ENCODE results near the gene SNRPN.

Gene SNRPN

GRCh38 chr15:24954783-24955530 is at the start of gene SNRPN, which contains the start of gene SNURF:
SNRPN (plus strand) TSS chr15:24954987; CDS start chr15:24974454, 19,467 bp downstream.
SNURF (plus strand) TSS chr15:24954987; CDS start chr15:24955049, 62 bp downstream.
- ChIA-PET POLR2A (no interaction called here), CTCF (no interaction called here)
- TF ChIP-seq SCRT2 (tag by site-specific recombination; IDR thresholded peaks at IDR 0.05) (no peak), ZNF701 (tag by site-specific recombination; IDR thresholded peaks at IDR 0.05) (no peak), ZNF548 (tag by site-specific recombination; IDR thresholded peaks at IDR 0.05) (no peak), PRDM4 (tag by site-specific recombination; IDR thresholded peaks at IDR 0.05) (no peak), ZNF544 (tag by site-specific recombination; IDR thresholded peaks at IDR 0.05) (no peak), ZNF148 (tag by site-specific recombination; IDR thresholded peaks at IDR 0.05; ENCODE audit: borderline replicate concordance) (no peak), ZBTB10 (tag by site-specific recombination; IDR thresholded peaks at IDR 0.05) (no peak)
- H3K9me3 ChIP-seq (ENCODE audit: control insufficient read depth, insufficient read depth, low read depth, low read length) = no peaks in the 10 kb centered on the region
- H3K4me1 ChIP-seq (ENCODE audit: control insufficient read depth, insufficient read depth, low read length) = no peaks in the 10 kb centered on the region
- no peaks in the 10 kb centered on the region for H3K36me3 ChIP-seq (ENCODE audit: control insufficient read depth in 2 of 2, insufficient read depth in 1 of 2, low read length in 2 of 2)
- H3K27ac ChIP-seq (ENCODE audit: extremely low read depth, low read depth, low read length) = no peak within 1 kb of the TSS
- H3K4me3 ChIP-seq (ENCODE audit: low read depth, low read length) = no peak within 1 kb of the TSS

GRCh38 chr15:24916305-24917009 is 38.3 kb upstream of the SNRPN start:
- no peaks in the 10 kb centered on the region for H3K9me3 ChIP-seq (ENCODE audit: control insufficient read depth, insufficient read depth, low read depth, low read length)
- H3K4me1 ChIP-seq (ENCODE audit: control insufficient read depth, insufficient read depth, low read length) = no peaks in the 10 kb centered on the region
- ChIA-PET CTCF (no interaction called here), POLR2A (no interaction called here)
- H3K36me3 ChIP-seq (ENCODE audit: control insufficient read depth in 2 of 2, insufficient read depth in 1 of 2, low read length in 2 of 2) = no peaks in the 10 kb centered on the region
- H3K4me3 ChIP-seq (ENCODE audit: low read depth, low read length) = no peak overlapping the region
- no peak overlapping the region for H3K27ac ChIP-seq (ENCODE audit: extremely low read depth, low read depth, low read length)
- TF ChIP-seq ZBTB48 (tag by site-specific recombination; IDR thresholded peaks at IDR 0.05) = no peak
- no peak for TF ChIP-seq YY1 (tag by site-specific recombination; IDR thresholded peaks at IDR 0.05)
- TF ChIP-seq ZNF350 (tag by site-specific recombination; IDR thresholded peaks at IDR 0.05) = no peak
- no peak for TF ChIP-seq TSHZ1 (tag by site-specific recombination; IDR thresholded peaks at IDR 0.05; ENCODE audit: borderline replicate concordance)
- TF ChIP-seq ZNF670 (tag by site-specific recombination; IDR thresholded peaks at IDR 0.05; ENCODE audit: low read depth) = no peak
- no peak for TF ChIP-seq ZNF18 (tag by site-specific recombination; IDR thresholded peaks at IDR 0.05)
- TF ChIP-seq ZNF555 (tag by site-specific recombination; conservative IDR thresholded peaks at IDR 0.05) = no peak
- TF ChIP-seq ZNF114 (tag by site-specific recombination; IDR thresholded peaks at IDR 0.05) = no peak
- no peak for TF ChIP-seq ZNF677 (tag by site-specific recombination; IDR thresholded peaks at IDR 0.05)
- TF ChIP-seq ZNF561 (tag by site-specific recombination; IDR thresholded peaks at IDR 0.05; ENCODE audit: borderline replicate concordance) = no peak
- no peak for TF ChIP-seq FEZF1 (tag by site-specific recombination; IDR thresholded peaks at IDR 0.05)
- no peak for TF ChIP-seq ZNF138 (tag by site-specific recombination; IDR thresholded peaks at IDR 0.05; ENCODE audit: borderline replicate concordance)

Data from HEK293 (cell line).